Measurements from ENCODE around the gene RHOBTB1.

Gene RHOBTB1

DNA sequence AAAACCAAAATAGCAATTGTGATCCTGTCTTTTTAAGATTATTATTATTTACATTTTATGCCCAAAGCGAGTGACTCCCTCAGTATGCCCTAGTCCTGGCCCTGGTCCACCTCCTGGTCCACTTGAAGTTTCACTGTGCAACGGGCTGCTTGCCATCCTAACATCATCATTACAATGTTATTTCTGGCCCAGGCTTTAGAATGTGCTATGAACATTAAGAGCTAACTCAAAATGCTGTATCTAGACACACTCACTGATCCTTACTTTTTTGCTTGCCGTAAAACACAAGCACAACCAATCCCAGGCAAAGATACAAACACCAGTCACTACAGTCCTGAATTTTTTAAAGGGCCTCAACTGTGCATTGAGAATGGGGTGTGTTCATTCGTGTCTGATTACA is 38.4 kb downstream of the RHOBTB1 start:
- TF ChIP-seq CTCF (IDR thresholded peaks at IDR 0.05; ENCODE audit: low read depth, low read length): no peak
- DNase-seq (ENCODE audit: low read depth in 2 of 2): peak; percentile 79 to 88
- H3K4me3 ChIP-seq (replicated peaks in 1 of 2; ENCODE audit: low read depth in 2 of 2, low read length in 2 of 2): no peak overlapping the region

DNA sequence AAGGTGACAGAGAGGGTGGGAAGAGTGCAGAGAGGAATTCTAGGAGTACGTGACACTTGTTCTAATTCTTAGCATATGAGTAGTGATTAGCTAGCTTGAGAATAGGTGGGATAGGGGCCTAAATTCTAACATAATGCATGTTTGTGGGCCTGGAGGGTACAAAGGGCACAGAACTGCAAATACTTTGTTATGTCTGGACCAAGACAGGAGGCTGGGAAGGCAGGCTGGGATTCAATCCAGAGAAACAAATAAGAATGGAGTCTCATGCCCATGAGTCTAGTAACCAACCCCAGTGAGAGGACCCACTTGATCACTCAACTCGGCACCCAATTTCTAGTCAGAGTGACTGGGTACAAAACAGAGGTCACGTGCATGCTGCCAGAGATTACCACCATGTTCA is 40.9 kb downstream of the RHOBTB1 start:
- no peak for DNase-seq (ENCODE audit: low read depth in 2 of 2)
- TF ChIP-seq CTCF (IDR thresholded peaks at IDR 0.05; ENCODE audit: low read depth, low read length): no peak
- no peak overlapping the region for H3K4me3 ChIP-seq (replicated peaks in 1 of 2; ENCODE audit: low read depth in 2 of 2, low read length in 2 of 2)

DNA sequence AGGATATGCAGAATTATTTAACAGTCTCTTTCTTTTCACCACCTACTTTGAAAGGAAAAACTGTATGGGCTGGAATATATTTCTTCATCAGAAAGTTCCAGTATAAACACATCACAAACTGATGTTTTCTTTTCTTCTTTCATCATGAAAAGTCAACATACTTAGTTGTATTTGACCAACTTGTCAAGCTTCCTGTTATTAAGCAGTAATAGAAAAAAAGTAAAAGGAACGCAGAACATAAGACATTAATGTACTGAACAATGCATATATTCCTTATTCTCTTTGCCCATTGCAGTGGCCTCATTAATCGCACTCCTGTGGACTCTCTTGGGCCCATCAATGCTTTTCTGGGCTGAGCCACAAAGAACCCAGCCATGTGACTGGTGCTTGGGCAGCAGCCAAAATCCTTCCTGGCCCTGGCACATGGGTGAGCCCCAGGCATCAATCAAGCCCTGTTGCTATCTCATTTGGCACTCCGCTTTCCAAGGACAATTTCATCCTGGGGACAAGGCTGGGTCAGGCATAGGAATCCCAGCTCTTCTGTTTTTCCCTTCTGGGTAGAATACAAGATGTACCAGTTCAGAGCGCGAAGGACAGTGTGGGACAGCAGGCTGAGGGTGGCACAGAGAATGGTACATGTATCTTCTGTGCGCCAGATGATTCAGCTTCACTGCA is 42.3 kb downstream of the RHOBTB1 start:
- TF ChIP-seq CTCF (IDR thresholded peaks at IDR 0.05; ENCODE audit: low read depth, low read length): no peak
- H3K4me3 ChIP-seq (replicated peaks in 1 of 2; ENCODE audit: low read depth in 2 of 2, low read length in 2 of 2): no peak overlapping the region
- DNase-seq (ENCODE audit: low read depth in 2 of 2): no peak

- TF ChIP-seq CTCF (IDR thresholded peaks at IDR 0.05; ENCODE audit: low read depth, low read length): no peak
- no peak for DNase-seq (ENCODE audit: low read depth in 2 of 2)
- H3K4me3 ChIP-seq (replicated peaks in 1 of 2; ENCODE audit: low read depth in 2 of 2, low read length in 2 of 2): no peak overlapping the region
Measured at GRCh38 chr10:60899266-60899665, 44.7 kb downstream of the RHOBTB1 start.

GRCh38 chr10:60898321-60898720 is 45.7 kb downstream of the RHOBTB1 start:
- DNase-seq (ENCODE audit: low read depth in 2 of 2): no peak
- TF ChIP-seq CTCF (IDR thresholded peaks at IDR 0.05; ENCODE audit: low read depth, low read length): no peak
- H3K4me3 ChIP-seq (replicated peaks in 1 of 2; ENCODE audit: low read depth in 2 of 2, low read length in 2 of 2): no peak overlapping the region

GRCh38 chr10:60896810-60897209 is 47.2 kb downstream of the RHOBTB1 start:
- DNase-seq (ENCODE audit: low read depth in 2 of 2): peak; percentile 28 to 31
- TF ChIP-seq CTCF (IDR thresholded peaks at IDR 0.05; ENCODE audit: low read depth, low read length): no peak
- H3K4me3 ChIP-seq (replicated peaks in 1 of 2; ENCODE audit: low read depth in 2 of 2, low read length in 2 of 2): no peak overlapping the region

GRCh38 chr10:60896033-60896432 is 48.0 kb downstream of the RHOBTB1 start:
- no peak for TF ChIP-seq CTCF (IDR thresholded peaks at IDR 0.05; ENCODE audit: low read depth, low read length)

More at GRCh38 chr10:60896033-60896432, 48.0 kb downstream of the RHOBTB1 start:
- DNase-seq (ENCODE audit: low read depth in 2 of 2): peak; percentile 18 to 79
- H3K4me3 ChIP-seq (replicated peaks in 1 of 2; ENCODE audit: low read depth in 2 of 2, low read length in 2 of 2): no peak overlapping the region
